Neuronal stem cell (in vitro differentiated cells): Measurements from ENCODE around the gene NRAS.

Experiments used
- DNase-seq: peaks from one replicate; pipeline ENCODE4 v3.0.0-alpha.2; 2013; ENCODE audit warnings: low spot score
- H2AFZ ChIP-seq: one replicate; pipeline ENCODE4 v1.6.1; 2013; ENCODE audit warnings: mild to moderate bottlenecking, low read length, inconsistent platforms
- H2AK5ac ChIP-seq: 2 replicates; pipeline ENCODE4 v1.6.1; 2013; ENCODE audit warnings: low read depth, mild to moderate bottlenecking, inconsistent platforms, low read length, moderate library complexity, mixed read lengths
- H2BK120ac ChIP-seq: 2 replicates; pipeline ENCODE4 v1.6.1; 2013; ENCODE audit warnings: low read depth, mild to moderate bottlenecking, inconsistent platforms, low read length, moderate library complexity, mixed read lengths
- H2BK12ac ChIP-seq: one replicate; pipeline ENCODE4 v1.6.1; 2013; ENCODE audit warnings: low read length, inconsistent platforms
- H2BK15ac ChIP-seq: 2 replicates; pipeline ENCODE4 v1.6.1; 2013; ENCODE audit warnings: mild to moderate bottlenecking, low read length, inconsistent platforms, mixed read lengths
- H2BK5ac ChIP-seq: one replicate; pipeline ENCODE4 v1.6.1; 2013; ENCODE audit warnings: inconsistent platforms, mild to moderate bottlenecking, low read length, moderate library complexity
- H3K14ac ChIP-seq: one replicate; pipeline ENCODE4 v1.6.1; 2013; ENCODE audit warnings: low read length, inconsistent platforms
- H3K18ac ChIP-seq: 2 replicates; pipeline ENCODE4 v1.6.1; 2013; ENCODE audit warnings: low read length, inconsistent platforms
- H3K23ac ChIP-seq: 2 replicates; pipeline ENCODE4 v1.6.1; 2013; ENCODE audit warnings: low read depth, mild to moderate bottlenecking, mixed read lengths, low read length, inconsistent platforms; ENCODE audit not compliant: poor library complexity
- H3K27ac ChIP-seq: replicated peaks from 3 replicates; pipeline ENCODE4 v1.5.1; 2013; ENCODE audit warnings: low read length, inconsistent platforms
- H3K27me3 ChIP-seq, 3 experiments: 2 replicates each; pipeline ENCODE4 v1.6.1; 2013; ENCODE audit warnings: low read length in 3 of 3, mild to moderate bottlenecking in 2 of 3, inconsistent platforms in 1 of 3, low read depth in 1 of 3, mixed read lengths in 1 of 3, moderate library complexity in 1 of 3; ENCODE audit not compliant: control insufficient read depth in 3 of 3, insufficient read depth in 3 of 3
- H3K36me3 ChIP-seq, 2 donors: replicated peaks in 1 of 2; 2 replicates each; pipeline ENCODE4 v1.6.1; 2013; ENCODE audit warnings: low read length in 2 of 2; ENCODE audit not compliant: control insufficient read depth in 2 of 2, insufficient read depth in 2 of 2
- H3K4ac ChIP-seq: 2 replicates; pipeline ENCODE4 v1.6.1; 2013; ENCODE audit warnings: inconsistent platforms, mild to moderate bottlenecking, low read length, moderate library complexity
- H3K4me1 ChIP-seq, 2 donors: 1 replicate in 1 of 2; 2 replicates in 1 of 2; pipeline ENCODE4 v1.6.1; 2013; ENCODE audit warnings: low read length in 2 of 2, low read depth in 1 of 2; ENCODE audit not compliant: control insufficient read depth in 2 of 2, insufficient read depth in 1 of 2
- H3K4me2 ChIP-seq: one replicate; pipeline ENCODE4 v1.6.1; 2013; ENCODE audit warnings: mild to moderate bottlenecking, low read length, inconsistent platforms; ENCODE audit not compliant: insufficient read depth, poor library complexity, severe bottlenecking
- H3K4me3 ChIP-seq, 2 donors: 2 replicates each; pipeline ENCODE4 v1.5.1; 2013; ENCODE audit warnings: low read length in 2 of 2, mild to moderate bottlenecking in 2 of 2, inconsistent platforms in 1 of 2, moderate library complexity in 1 of 2
- H3K79me1 ChIP-seq: one replicate; pipeline ENCODE4 v1.6.1; 2013; ENCODE audit warnings: low read depth, mild to moderate bottlenecking, inconsistent platforms, low read length, moderate library complexity
- H3K9ac ChIP-seq: one replicate; pipeline ENCODE4 v1.6.1; 2013; ENCODE audit warnings: mild to moderate bottlenecking, low read depth, low read length, inconsistent platforms; ENCODE audit not compliant: poor library complexity
- H3K9me3 ChIP-seq, 2 donors: replicated peaks in 1 of 2; 2 replicates each; pipeline versions ENCODE3 to v1.6.1; 2013; ENCODE audit warnings: low read length in 2 of 2, mild to moderate bottlenecking in 2 of 2, inconsistent platforms in 1 of 2, low read depth in 1 of 2, mixed read lengths in 1 of 2, moderate library complexity in 1 of 2; ENCODE audit not compliant: control insufficient read depth in 2 of 2, insufficient read depth in 1 of 2
- H4K8ac ChIP-seq: one replicate; pipeline ENCODE4 v1.6.1; 2013; ENCODE audit warnings: low read depth, mild to moderate bottlenecking, inconsistent platforms, low read length, moderate library complexity
- H4K91ac ChIP-seq: one replicate; pipeline ENCODE4 v1.6.1; 2013; ENCODE audit warnings: low read length, low read depth, mild to moderate bottlenecking, inconsistent platforms; ENCODE audit not compliant: poor library complexity
- WGBS, 2 donors: extraction: QIAGEN DNeasy Blood & Tissue Kit; methylation state at CpG; one replicate each; pipeline ENCODE4 v1.1.7; 2013; ENCODE audit warnings: missing lambda C conversion rate in 2 of 2, mixed read lengths in 1 of 2; ENCODE audit not compliant: insufficient read length in 2 of 2, insufficient replicate concordance in 1 of 2; ENCODE audit errors: extremely low coverage in 2 of 2; 5-methylcytosine and 5-hydroxymethylcytosine counted together

The NRAS gene

DNA sequence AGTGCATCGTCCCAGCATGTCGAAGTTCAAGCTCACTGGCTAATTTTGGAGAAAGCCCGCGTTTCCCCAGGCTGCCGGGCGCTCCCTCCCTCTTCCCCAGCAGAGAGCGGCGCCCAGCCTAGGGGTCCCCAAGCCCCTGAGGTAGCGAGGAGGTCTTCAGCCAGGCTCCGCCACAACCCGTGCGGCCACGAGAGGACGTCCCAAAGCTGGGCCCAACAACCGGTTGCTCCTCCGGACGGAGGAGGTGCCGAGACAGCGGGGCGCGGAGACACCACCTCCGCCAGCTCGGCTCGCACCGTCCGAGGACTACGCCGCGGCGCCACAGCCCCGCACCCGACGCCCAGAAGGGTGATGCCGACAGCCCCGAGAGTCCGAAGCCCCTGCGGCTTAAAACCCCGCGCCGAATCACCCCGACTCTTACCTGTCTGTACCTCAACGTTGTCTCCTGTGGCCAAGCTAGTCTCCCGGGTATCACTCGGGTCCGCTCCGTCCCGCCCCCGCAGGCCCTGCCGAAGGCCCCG is 46.9 kb downstream of the NRAS start, which contains the start of gene DENND2C:
TSS of gene DENND2C (minus strand) at position 488 of the 521 bp plus-strand sequence. CDS start 44,065 bp downstream, outside the sequence.
- no peaks in the 10 kb centered on the region for H3K36me3 ChIP-seq
- peak within 1 kb of the TSS; percentile 65 for H3K18ac ChIP-seq
- no peak within 1 kb of the TSS for H3K4ac ChIP-seq
- no peak within 1 kb of the TSS for H3K14ac ChIP-seq
- no peak within 1 kb of the TSS for H4K91ac ChIP-seq
- H3K9me3 ChIP-seq: no peaks in the 10 kb centered on the region
- peak within 1 kb of the TSS; percentile 6 for H3K23ac ChIP-seq
- peaks cover 0 to 86% (median 18%) of the 10 kb centered on the region in 3 experiments for H3K27me3 ChIP-seq
- H3K27ac ChIP-seq: no peak within 1 kb of the TSS
- H2BK15ac ChIP-seq: no peak within 1 kb of the TSS
- peak within 1 kb of the TSS; percentile 94 for H3K4me2 ChIP-seq
- H2AK5ac ChIP-seq: no peak within 1 kb of the TSS
- no peak within 1 kb of the TSS for H2BK12ac ChIP-seq
- no peaks in the 10 kb centered on the region for H3K79me1 ChIP-seq
- DNase-seq: no peak
- H2BK120ac ChIP-seq: no peak within 1 kb of the TSS
- H2AFZ ChIP-seq: peak within 1 kb of the TSS; percentile 98
- H3K4me3 ChIP-seq: peak within 1 kb of the TSS; percentile 56 to 89
- no CpG with 5 or more reads among the region's 50 CpGs for whole genome bisulfite sequencing, 2 donors
- H3K4me1 ChIP-seq: peaks cover 0 to 4% of the 10 kb centered on the region in 2 donors
- H2BK5ac ChIP-seq: no peak within 1 kb of the TSS
- H3K9ac ChIP-seq: peak within 1 kb of the TSS; percentile 80
- no peak within 1 kb of the TSS for H4K8ac ChIP-seq

- H2BK120ac ChIP-seq: no peak overlapping the region
- peak overlapping the region in 1 of 2 donors; percentile 56 for H3K4me3 ChIP-seq
- no peak overlapping the region for H3K27ac ChIP-seq
- peaks cover 0 to 4% of the 10 kb centered on the region in 2 donors for H3K4me1 ChIP-seq
- H3K4me2 ChIP-seq: peak overlapping the region; percentile 94
- no peak overlapping the region for H4K91ac ChIP-seq
- no peaks in the 10 kb centered on the region for H3K9me3 ChIP-seq
- H3K4ac ChIP-seq: no peak overlapping the region
- no peak overlapping the region for H2BK12ac ChIP-seq
- H2BK15ac ChIP-seq: no peak overlapping the region
- H3K36me3 ChIP-seq: no peaks in the 10 kb centered on the region
- no peak overlapping the region for H3K9ac ChIP-seq
- peak; percentile 5 for DNase-seq
- no peaks in the 10 kb centered on the region for H3K79me1 ChIP-seq
- peaks cover 0 to 81% (median 18%) of the 10 kb centered on the region in 3 experiments for H3K27me3 ChIP-seq
- H3K23ac ChIP-seq: no peak overlapping the region
- no CpG with 5 or more reads among the region's 13 CpGs for WGBS, 2 donors
- no peak overlapping the region for H2AK5ac ChIP-seq
- H4K8ac ChIP-seq: no peak overlapping the region
- H3K18ac ChIP-seq: no peak overlapping the region
- H2BK5ac ChIP-seq: no peak overlapping the region
- peak overlapping the region; percentile 98 for H2AFZ ChIP-seq
- H3K14ac ChIP-seq: no peak overlapping the region
These were observed 47.6 kb downstream of the NRAS start for GRCh38 chr1:114668784-114669561.

DNA sequence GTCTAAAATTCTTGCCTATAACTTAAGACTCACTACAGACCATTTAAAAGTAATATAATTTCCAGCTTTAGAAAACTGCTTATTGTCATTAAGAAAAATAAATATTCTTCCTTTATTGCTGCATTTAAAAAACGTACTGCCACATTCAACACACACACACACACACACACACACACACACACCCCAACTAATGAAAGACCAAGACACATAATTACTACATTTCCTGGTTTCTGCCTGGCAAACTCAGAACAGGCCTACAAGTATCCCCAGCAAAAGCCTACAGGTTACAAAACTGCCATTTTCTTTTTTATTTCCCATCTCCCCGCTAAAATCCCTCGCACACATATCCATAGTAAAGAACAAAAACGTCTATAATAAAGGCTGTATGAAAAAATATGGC is 48.2 kb downstream of the NRAS start:
- WGBS, 2 donors: 100% methylated on average over 2 to 3 of the region's 4 CpGs
- Histone ChIP-seq H3K14ac (no peak overlapping the region), H3K4ac (no peak overlapping the region), H2BK15ac (no peak overlapping the region), H3K79me1 (no peaks in the 10 kb centered on the region), H3K4me2 (no peak overlapping the region), H3K18ac (no peak overlapping the region), H3K27ac (no peak overlapping the region), H3K4me1 (peaks cover 0 to 4% of the 10 kb centered on the region in 2 donors), H2BK5ac (no peak overlapping the region), H3K27me3 (peaks cover 0 to 76% (median 18%) of the 10 kb centered on the region in 3 experiments), H2BK120ac (no peak overlapping the region), H3K9ac (no peak overlapping the region), H3K36me3 (no peaks in the 10 kb centered on the region), H2AFZ (no peak overlapping the region), H3K4me3 (no peak overlapping the region), H3K9me3 (no peaks in the 10 kb centered on the region), H2BK12ac (no peak overlapping the region), H2AK5ac (no peak overlapping the region), H4K91ac (no peak overlapping the region), H3K23ac (no peak overlapping the region), H4K8ac (no peak overlapping the region)
- DNase-seq: no peak

DNA sequence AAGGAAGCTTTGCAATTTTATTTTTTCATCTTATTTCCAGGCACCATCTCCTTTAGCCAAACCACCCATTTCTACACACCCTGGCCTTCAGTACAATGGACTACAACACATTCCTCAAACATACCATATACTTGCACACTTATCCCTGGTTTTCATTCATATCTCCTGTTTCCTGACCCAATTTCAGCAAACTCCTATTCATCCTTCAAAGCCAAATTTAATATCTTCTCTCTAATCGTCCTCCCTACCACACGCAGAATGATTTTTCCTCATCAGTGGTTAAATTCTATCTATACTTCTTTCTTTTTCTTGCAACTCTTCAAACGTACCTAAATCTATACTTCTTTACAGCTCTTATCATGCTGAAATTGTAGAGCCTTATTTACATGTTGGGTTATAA is 49.6 kb downstream of the NRAS start:
- H3K18ac ChIP-seq: no peak overlapping the region
- no peak overlapping the region for H3K4me3 ChIP-seq
- no peak overlapping the region for H3K23ac ChIP-seq

More for the DNA sequence above, 49.6 kb downstream of the NRAS start:
- H3K27ac ChIP-seq: no peak overlapping the region
- no peak overlapping the region for H2AFZ ChIP-seq
- no peak overlapping the region for H2AK5ac ChIP-seq
- 100% methylated on average over 1 to 3 of the region's 3 CpGs for WGBS, 2 donors
- no peak overlapping the region for H2BK15ac ChIP-seq
- no peak overlapping the region for H4K91ac ChIP-seq
- no peak for DNase-seq
- no peak overlapping the region for H3K9ac ChIP-seq
- H3K79me1 ChIP-seq: no peaks in the 10 kb centered on the region
- H3K36me3 ChIP-seq: no peaks in the 10 kb centered on the region
- H3K4me2 ChIP-seq: no peak overlapping the region
- no peak overlapping the region for H3K14ac ChIP-seq
- H4K8ac ChIP-seq: no peak overlapping the region
- no peak overlapping the region for H2BK12ac ChIP-seq
- no peak overlapping the region for H3K4ac ChIP-seq
- H2BK120ac ChIP-seq: no peak overlapping the region
- H3K27me3 ChIP-seq: peaks cover 0 to 61% (median 17%) of the 10 kb centered on the region in 3 experiments
- no peaks in the 10 kb centered on the region for H3K9me3 ChIP-seq
- peaks cover 0 to 4% of the 10 kb centered on the region in 2 donors for H3K4me1 ChIP-seq
- no peak overlapping the region for H2BK5ac ChIP-seq
